Nucleus accumbens (tissue), 56 donors: ENCODE measurements around the gene CCNB3.
"Not testable (repeated sequence)": the region's sequence is repeated elsewhere in the genome, so short reads cannot be mapped to it uniquely, and the experiment has no call there.

ENCODE experiments used
- DNase-seq, 56 donors: peaks; one replicate each; lab custom pipeline; 2025; lab: John Stamatoyannopoulos, UW

CCNB3 gene

GRCh38 chrX:50332668-50333067 lies 128.1 kb downstream of the CCNB3 start:
- not testable (repeated sequence) for DNase-seq

GRCh38 chrX:50333308-50333707 lies 128.7 kb downstream of the CCNB3 start:
- DNase-seq: no peak

GRCh38 chrX:50343917-50344316 lies 139.4 kb downstream of the CCNB3 start:
- no peak for DNase-seq

GRCh38 chrX:50372966-50373365 lies 168.4 kb downstream of the CCNB3 start:
- DNase-seq: no peak

GRCh38 chrX:50375481-50376267 lies 171.1 kb downstream of the CCNB3 start:
- no peak for DNase-seq

- DNase-seq: no peak
Measured at GRCh38 chrX:50381729-50382415, 177.3 kb downstream of the CCNB3 start.

GRCh38 chrX:50386520-50386919 lies 182.0 kb downstream of the CCNB3 start:
- no peak for DNase-seq

- DNase-seq: no peak
Measured at GRCh38 chrX:50393902-50394301, 189.3 kb downstream of the CCNB3 start.
